MM.1S (cell line): ENCODE measurements around the gene KIF16B.

Source experiments
- EZH2 ChIP-seq: fragments of 300-600 bp; sonication (generic); optimal IDR thresholded peaks from 2 replicates; pipeline ENCODE3; 2017; ENCODE audit warnings: low read depth, mild to moderate bottlenecking, antibody characterized with exemption, low read length, mixed read lengths
- EZH2phosphoT487 ChIP-seq: fragments of 300-600 bp; sonication (generic); IDR thresholded peaks from 2 replicates; pipeline ENCODE4 v1.6.1; 2018; ENCODE audit warnings: antibody characterized with exemption, low read length
- TF ChIP-seq, protein P1 (sequence below): fragments of 300-600 bp; sonication (generic); IDR thresholded peaks from 2 replicates; pipeline ENCODE4 v1.5.1; 2016; ENCODE audit warnings: antibody characterized with exemption, low read length, mixed read lengths

DNA sequence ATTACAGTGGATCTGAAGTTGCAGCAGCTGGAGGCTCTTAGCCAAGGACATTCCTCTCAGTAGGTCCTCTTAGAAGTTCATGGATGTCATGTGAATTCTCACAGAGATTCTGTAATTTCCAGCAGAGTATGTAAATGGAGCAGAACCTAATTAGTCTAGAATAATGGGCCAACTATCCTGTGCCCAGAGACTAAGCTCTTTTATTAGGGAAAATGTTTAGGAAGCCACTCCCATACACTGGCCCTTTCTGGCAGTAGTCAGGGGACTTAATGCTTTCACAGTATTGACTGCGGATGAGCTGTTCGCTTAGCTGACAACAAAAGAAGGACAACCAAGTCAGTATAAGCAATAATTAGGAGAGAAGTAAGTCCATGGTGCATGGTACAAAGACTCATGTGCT, 43.8 kb upstream of the KIF16B start:
- TF ChIP-seq, protein P1, sequence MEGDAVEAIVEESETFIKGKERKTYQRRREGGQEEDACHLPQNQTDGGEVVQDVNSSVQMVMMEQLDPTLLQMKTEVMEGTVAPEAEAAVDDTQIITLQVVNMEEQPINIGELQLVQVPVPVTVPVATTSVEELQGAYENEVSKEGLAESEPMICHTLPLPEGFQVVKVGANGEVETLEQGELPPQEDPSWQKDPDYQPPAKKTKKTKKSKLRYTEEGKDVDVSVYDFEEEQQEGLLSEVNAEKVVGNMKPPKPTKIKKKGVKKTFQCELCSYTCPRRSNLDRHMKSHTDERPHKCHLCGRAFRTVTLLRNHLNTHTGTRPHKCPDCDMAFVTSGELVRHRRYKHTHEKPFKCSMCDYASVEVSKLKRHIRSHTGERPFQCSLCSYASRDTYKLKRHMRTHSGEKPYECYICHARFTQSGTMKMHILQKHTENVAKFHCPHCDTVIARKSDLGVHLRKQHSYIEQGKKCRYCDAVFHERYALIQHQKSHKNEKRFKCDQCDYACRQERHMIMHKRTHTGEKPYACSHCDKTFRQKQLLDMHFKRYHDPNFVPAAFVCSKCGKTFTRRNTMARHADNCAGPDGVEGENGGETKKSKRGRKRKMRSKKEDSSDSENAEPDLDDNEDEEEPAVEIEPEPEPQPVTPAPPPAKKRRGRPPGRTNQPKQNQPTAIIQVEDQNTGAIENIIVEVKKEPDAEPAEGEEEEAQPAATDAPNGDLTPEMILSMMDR: no peak
- no peak for TF ChIP-seq EZH2phosphoT487
- no peak for TF ChIP-seq EZH2
